NCI-H446 (cell line): ENCODE measurements around the gene RCBTB2.
"Not testable (repeated sequence)": the region's sequence is repeated elsewhere in the genome, so short reads cannot be mapped to it uniquely, and the experiment has no call there.

ENCODE experiments used
- DNase-seq, 2 experiments: peaks; one replicate each; lab custom pipeline; 2025; lab: John Stamatoyannopoulos, UW

RCBTB2 gene

DNA sequence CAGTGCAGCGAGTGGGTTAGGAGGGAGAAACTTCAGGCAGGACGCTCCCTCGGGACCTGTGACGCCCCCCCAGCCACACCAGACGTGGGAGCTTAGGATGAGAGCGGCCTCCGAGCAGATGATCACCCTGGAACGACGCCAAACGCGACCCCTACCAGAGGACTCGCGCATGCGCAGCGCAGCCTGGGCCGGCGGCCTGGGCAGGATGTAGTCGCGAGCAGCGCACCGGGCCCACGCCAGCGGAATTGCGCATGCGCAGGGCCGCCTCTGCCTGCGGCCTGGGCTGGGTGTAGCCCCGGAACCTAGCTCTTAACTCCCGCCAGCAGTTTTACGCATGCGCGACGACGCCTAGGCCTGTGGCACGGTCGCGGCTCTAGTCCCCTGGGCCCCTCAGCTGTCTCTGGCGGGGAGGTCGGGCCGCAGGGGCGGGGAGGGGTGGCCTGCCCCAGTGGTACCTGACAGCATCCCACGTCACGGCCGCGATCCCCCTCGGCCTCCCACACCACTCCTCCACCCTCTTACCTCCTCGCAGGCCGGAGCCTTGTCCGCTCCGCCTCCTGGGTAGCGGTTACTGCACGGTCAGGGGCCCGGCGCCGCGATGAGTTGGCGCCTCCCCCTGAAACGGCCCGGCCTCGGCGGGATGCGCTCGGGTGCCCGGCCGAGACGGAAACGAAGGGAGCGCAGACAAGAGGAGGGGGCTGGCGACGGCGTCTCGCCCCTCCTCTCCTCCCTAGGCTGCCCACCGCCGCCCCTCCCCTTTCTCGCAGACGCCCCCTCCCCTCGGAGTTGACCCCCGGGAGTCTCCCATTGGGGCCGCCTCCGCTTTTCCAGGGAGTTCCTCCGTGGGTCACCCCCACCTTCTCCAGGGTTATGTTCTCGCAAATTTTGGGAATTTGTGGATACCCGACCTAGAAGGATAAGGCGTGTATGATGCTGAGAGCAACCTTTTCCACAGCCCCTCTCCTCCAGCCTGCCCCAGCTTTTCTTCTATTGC is at the start of gene RCBTB2:
Gene RCBTB2, minus strand, starts transcription at position 575 of the 994 bp plus-strand sequence. CDS start 11,141 bp downstream, outside the sequence.
- DNase-seq: peak; percentile 88 to 97

- DNase-seq: no peak
Measured at GRCh38 chr13:48582084-48582483, 49.2 kb upstream of the RCBTB2 start.

DNA sequence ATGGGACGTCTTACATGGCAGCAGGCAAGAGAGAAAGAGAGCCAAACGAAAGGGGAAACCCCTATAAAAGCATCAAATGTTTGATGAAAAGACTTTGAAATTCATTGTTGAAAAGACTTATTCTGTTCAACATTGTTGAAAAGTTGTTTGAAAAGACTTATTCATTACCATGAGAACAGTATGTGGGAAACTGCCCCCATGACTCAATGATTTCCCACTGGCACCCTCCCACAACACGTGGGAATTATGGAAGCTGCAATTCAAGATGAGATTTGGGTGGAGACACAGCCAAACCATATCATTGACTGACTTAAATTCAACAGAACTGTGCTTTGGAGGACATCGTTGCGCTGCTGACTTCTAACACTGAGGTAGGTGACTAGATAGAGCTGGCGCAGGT is 48.0 kb upstream of the RCBTB2 start:
- no peak for DNase-seq

GRCh38 chr13:48580185-48580803 is 47.4 kb upstream of the RCBTB2 start:
- peak; percentile 7 to 73 for DNase-seq

DNA sequence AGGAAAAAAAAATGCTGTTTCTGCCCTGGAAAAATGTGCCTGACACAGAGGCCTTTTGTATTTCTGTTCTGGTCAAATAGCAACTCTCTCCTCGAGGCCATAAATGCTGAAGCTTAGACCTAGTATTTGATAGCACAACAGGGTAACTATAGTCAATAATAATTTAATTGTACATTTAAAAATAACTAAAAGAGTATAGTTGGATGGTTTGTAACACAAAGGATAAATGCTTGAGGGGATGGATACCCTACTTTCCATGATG is 47.0 kb upstream of the RCBTB2 start:
- DNase-seq: not testable (repeated sequence)

DNA sequence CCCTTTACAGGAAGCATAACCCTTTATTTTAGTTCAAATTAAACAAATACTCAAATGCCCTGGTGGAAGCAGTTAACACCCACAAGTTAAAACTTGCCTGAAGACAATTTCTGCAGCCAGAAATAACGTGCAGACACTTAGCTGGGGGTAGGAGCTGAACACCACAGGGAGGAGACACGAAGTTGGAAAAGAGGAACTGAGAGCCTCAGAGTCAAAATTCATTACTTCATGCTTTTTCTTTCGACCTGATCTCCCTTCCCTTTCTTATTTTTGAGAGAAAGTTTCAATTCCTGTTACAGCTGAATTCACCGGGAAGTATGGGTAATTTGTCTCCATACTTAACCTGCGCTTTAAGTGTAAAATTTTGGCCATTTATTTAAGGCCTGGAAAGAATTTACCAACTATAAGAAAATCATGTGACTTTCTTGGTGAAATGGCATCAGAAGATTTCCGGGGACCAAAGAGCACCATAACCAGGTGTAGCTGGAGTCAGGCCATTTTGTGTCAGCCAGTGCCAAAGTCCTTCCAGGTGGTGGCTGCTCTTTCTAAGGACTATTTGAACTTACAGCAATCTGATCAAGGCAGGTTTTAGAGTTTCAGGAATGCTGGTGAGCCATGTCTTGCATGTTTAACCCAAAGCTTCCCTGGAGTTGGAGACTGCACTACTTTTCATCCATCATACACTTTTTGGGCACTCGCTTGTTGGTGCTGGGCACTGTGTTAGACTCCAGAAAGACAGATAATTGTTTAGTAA is 46.5 kb upstream of the RCBTB2 start:
- peak in 1 of 2 experiments; percentile 1 for DNase-seq

DNA sequence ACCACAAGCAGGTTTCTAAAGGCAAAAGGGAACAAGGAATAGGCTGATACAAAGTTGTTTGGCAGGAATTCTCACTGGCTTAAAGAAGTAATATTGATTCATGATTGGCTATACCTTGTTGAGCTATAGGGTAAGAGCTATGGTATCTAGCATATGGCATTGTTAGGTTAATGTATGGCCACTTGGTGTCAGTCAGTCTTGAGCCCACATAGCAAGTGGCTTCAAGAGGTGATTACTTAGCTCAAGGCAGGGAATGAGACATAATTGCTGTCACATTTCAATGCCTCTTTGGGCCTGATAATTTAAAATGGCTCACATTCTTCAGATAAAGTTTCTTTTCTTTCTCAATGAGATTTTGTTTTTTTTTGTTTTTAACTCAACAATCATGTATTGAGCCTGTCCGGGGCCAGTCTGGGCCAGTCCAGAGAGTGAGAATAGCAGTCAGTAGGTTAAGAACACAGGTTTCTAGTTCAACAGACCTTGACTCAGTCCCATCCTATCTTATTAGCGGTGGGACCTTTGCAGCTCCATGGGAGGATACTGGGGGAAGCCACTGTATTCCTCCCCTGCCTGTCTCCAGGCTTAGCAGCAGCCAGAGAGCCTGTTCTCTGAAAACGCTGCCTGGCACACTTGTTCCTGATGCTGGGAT is 45.8 kb upstream of the RCBTB2 start:
- DNase-seq: no peak

DNA sequence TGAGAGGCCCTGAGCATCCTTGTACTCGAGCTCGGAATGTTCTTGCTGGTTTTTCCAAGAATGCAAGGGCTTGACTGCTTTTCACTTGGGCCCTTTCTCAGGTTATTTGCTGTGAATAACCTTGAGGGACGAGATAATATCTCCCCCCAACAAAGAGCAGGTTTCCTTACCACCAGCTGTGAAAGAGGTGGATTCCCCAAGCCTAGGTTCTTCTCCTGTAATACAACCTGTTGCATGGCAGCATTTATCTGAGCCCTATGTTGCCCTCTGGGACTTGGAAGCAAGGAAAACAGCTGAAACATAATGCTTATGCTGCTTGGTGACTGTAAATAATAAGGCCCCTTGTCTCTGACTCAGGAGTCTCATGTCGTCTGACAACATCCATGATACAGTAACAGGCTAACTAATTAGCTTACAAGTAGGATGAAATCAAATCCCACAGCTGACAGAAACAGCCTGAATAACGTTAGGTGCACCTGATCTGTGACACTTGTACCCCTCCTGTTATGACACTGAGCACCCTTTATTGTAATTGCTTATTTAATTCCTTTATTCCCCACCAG is 43.6 kb upstream of the RCBTB2 start:
- DNase-seq: no peak

DNA sequence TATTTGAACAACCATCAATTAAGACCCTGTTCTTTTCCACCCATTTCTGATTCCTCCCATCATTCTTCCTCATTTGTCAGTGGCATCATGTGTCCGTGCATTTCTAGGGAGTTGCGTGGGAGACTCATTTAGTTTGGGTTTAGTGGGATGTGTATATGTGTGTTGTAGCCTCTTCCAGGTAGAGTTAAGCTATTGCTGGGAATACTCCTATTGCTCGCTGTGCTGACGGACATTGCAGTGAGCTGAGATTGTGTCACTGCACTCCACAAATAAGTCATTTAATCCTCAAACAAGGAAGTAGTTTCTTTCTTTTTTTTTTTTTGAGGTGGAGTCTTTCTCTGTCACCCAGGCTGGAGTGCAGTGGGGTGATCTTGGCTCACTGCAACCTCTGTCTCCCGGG is 42.2 kb upstream of the RCBTB2 start:
- no peak for DNase-seq

- no peak for DNase-seq
Measured at GRCh38 chr13:48574041-48574796, 41.3 kb upstream of the RCBTB2 start.

GRCh38 chr13:48573213-48574007 is 40.5 kb upstream of the RCBTB2 start:
- DNase-seq: no peak

DNA sequence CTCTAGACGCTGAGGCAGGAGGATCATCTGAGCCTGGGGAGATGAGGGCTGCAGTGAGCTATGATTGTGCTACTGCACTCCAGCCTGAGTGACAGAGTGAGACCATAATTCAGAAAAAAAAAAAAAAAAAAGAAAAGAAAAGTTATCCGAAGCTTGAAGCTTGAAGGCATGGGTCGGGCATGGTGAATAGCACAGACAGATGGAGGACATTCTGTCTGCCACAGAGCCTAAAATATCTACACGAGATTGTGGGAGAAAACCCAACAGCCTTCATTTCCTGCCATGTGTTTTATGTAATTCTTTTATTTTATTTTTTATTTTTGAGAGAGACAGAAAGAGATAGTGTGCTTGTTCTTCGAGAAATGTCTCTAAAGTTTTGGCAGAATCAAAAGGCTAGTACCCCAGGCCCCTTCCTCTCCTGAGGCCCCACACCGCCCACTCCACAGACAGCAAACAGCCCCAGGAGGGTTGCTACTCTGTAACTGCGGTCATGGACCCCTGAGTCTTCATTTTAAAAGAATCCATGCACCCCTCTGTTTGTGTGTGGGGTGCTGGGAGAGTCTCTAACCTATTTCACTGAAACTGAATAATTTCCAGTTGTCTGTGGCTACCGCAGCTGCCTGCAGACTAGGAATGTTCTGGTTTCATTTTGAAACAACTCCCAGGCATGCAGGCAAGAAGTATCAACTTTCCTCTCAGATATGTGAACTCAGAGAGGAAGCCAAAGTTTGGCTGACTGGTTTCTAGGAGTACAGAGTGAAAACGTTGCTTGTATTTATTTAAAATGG is 38.4 kb upstream of the RCBTB2 start:
- DNase-seq: no peak

GRCh38 chr13:48570216-48570828 is 37.4 kb upstream of the RCBTB2 start:
- no peak for DNase-seq

DNA sequence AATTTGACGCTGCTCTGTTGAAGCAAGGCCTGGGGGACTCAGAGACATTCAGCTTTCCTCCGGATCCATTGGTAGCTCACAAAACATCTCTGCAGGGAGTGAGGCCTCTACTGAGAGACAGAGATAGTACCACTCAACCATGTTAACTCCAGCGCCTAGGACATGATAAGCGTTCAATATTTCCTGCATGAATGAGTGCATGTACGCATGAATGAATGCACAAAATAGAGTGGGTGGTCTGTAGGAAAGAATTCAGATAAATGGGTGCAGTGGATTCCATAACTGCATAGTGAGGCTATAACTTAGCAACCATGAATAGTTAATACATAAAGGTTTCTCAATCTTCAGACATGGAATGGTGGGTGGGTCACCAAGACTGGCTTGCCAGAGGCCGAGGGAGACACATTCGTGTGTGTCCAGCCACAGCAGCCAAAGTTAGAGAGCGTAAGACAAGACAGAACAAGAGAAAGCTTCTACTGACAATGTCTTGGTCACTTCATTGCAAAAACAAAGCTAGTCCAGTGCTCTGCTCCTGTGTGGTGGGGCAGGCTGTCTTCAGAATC is 36.3 kb upstream of the RCBTB2 start:
- DNase-seq: no peak

DNA sequence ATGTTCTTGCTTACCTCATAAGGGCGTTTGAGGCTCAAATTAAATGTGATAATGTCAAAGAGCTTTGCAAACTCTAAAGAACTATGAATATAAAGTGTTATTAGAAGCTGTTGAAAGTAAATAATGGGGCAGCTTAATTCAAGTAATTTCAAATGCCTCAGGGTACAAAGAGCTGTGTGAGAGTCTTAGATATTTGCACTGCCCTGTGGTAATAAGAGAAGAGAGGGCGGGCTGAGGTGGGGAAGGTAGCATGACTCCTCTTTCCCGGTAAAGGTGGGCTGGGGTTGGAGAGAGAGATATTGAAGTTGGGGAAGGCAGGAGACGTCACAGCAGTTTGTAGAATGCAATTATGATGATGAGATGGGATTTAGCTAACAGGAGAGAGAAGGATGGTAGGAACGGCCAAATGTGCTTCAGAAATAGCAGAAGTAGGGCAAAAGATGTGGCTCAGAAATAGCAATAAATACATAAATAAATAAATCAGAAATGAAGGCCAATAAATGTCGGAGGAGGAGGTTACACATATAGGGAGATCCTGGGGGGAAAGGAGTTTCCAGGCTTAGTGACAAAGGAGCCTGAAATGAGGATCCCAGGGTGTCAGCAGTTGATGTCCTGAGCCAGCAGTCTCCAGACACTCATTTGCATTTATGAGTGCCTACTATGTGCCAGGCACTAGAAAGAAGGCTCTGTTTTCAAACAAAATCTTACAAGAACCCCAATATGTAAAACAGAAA is 35.7 kb upstream of the RCBTB2 start:
- no peak for DNase-seq

GRCh38 chr13:48567515-48568369 is 34.9 kb upstream of the RCBTB2 start:
- no peak for DNase-seq

- DNase-seq: no peak
Measured at GRCh38 chr13:48564056-48564455, 31.2 kb upstream of the RCBTB2 start.
